GM13977 (cell line): Measurements from ENCODE around the gene TLCD3A.

ENCODE experiments used
- DNase-seq: peaks from one replicate; pipeline ENCODE4 v3.0.0; 2012; ENCODE audit warnings: low spot score
- in situ Hi-C: fragments of 300-500 bp; cut with MboI; formaldehyde crosslinking; loops from one replicate; pipeline ENCODE4 v1.12.0; 2022; ENCODE audit warnings: low sequenced_read_pairs, low pct_unique_long_range_greater_than_20kb, mixed read lengths, inconsistent platforms; ENCODE audit not compliant: unreplicated experiment
- TF ChIP-seq, protein P1 (sequence below): IDR thresholded peaks from 2 replicates; pipeline ENCODE4 v1.5.1; 2012; ENCODE audit warnings: mild to moderate bottlenecking, control low read depth; ENCODE audit not compliant: insufficient read depth; ENCODE audit errors: extremely low read depth, missing control alignments

Gene TLCD3A

DNA sequence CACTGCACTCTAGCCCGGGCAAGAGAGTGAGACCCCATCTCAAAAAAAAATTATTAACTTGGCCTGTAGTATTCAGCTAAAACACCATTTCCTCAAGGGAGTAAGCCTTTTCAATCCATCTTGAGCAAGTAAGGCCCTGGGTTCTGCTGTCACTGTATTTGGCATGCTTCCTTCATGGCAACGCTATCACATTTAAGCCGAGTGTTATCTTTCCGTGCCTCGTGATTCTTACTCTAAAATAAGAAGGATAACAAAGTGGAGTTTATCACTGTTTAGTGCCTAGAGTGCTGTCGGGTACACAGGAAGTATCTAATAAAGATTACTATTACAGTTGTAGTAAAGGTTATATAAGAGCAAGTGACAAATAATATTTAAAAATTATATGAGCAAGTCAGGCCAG, 26.5 kb upstream of the TLCD3A start:
- in situ Hi-C loops: no loop called here
- DNase-seq: no peak
- TF ChIP-seq, protein P1, sequence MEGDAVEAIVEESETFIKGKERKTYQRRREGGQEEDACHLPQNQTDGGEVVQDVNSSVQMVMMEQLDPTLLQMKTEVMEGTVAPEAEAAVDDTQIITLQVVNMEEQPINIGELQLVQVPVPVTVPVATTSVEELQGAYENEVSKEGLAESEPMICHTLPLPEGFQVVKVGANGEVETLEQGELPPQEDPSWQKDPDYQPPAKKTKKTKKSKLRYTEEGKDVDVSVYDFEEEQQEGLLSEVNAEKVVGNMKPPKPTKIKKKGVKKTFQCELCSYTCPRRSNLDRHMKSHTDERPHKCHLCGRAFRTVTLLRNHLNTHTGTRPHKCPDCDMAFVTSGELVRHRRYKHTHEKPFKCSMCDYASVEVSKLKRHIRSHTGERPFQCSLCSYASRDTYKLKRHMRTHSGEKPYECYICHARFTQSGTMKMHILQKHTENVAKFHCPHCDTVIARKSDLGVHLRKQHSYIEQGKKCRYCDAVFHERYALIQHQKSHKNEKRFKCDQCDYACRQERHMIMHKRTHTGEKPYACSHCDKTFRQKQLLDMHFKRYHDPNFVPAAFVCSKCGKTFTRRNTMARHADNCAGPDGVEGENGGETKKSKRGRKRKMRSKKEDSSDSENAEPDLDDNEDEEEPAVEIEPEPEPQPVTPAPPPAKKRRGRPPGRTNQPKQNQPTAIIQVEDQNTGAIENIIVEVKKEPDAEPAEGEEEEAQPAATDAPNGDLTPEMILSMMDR: no peak

DNA sequence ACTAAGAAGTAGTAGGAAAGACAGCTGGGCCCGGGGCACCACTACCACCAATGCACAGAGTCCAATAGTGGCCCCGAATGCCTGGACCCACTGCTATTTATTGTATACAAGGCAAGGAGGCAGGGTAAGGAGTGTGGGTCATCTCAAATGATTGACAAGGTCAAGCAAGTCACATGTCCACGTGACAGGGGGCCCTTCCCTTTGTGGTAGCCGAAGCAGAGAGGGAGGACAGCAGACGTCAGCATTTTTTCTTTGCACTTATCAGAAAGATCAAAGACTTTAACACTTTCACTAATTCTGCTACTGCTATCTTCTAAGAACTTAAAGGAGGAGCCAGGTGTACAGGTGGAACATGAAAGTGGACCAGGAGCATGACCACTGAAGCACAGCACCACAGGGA, 24.3 kb upstream of the TLCD3A start:
- DNase-seq: no peak
- TF ChIP-seq, protein P1: no peak
- in situ Hi-C loops: no loop called here

DNA sequence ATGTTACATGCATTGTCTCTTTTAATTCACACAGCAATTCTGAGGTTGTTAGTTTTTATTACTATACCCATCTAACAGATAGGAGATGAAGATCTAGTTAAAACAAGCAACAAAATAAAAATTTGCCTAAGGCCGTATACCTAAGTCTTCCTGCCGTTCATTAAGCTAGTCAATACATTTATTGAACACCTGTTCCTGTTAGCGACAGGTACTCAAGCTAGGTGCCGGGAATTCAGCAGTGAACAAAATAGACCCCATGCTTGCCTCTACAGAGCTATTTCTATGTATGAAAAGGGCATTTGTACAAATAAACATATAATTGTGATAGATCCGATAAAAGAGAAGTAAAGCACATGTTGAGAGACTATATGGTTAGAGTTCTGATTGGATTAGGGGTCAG, 14.3 kb upstream of the TLCD3A start:
- TF ChIP-seq, protein P1: no peak
- DNase-seq: no peak
- in situ Hi-C loops: no loop called here

DNA sequence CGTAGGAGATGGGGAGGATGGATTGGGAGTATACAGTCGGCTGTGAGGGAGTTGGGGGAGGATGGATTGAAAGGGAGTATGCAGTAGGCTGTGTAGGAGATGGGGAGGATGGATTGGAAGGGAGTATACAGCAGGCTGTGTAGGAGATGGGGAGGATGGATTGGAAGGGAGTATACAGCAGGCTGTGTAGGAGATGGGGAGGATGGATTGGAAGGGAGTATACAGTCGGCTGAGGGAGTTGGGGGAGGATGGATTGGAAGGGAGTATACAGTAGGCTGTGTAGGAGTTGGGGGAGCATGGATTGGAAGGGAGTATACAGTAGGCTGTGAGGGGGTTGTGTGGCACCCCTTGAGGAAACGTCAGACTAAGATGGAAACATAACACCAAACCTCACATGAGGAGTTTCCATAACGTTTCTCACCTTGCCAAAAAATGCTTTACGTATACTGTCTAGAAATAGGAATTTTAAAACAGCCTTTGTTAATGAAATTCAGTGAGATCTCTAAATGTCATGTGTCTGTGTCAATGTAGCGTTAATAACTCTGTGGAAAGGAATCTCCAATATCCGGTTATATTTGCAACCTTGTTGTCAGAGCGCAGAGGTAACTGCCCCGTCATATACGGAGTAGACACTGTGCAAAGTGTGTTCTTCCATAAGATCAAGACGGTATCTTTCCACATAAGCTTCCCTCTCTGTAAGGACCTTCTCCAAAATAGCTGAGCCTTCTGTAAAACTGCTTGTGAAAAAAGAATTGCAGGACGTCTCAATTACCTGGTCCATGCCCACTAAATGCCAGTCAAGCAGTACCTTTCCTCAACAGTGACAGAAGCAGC, 11.5 kb upstream of the TLCD3A start:
- in situ Hi-C loops: no loop called here
- TF ChIP-seq, protein P1: no peak
- no peak for DNase-seq

DNA sequence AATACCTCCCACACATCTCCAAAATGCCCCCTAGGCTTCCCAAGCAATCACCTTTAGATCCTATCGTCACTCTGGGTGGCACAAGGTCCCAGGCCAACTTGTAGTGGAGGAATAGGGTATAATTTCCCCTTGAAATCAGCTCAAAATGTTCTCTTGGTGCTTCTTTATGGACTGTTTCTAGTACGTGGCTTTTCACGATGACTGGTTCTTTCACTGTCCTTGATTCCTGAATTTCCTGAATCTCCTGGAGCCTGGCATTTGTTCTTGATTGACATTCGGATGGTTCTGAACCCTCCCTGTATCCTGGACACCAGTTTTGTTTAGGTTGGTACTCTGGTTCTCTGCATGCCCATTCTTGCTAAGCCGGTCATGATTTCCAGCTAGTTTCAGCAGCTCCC, 10.9 kb upstream of the TLCD3A start:
- TF ChIP-seq, protein P1: no peak
- in situ Hi-C loops: no loop called here
- no peak for DNase-seq

DNA sequence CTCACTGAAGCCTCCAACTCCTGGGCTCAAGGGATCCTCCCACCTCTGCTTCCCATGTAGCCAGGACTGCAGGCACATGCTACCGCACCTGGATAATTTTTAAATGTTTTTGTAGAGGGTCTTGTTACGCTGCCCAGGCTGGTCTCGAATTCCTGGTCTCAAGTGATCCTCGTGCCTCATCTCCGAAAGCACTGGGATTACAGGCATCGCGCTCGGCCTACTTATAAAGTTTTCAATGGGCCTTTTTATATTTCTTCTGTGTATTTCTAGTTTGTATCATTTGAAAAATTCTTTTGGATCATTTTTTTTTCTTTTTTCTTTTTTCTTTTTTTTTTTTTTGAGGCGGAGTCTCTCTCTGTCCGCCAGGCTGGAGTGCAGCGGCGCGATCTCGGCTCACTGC, 7.3 kb upstream of the TLCD3A start:
- in situ Hi-C loops: no loop called here
- TF ChIP-seq, protein P1: no peak
- DNase-seq: no peak
